Caki2 (cell line): ENCODE results near the gene DHCR7. TPM values are rescaled to one million over a fixed set of nuclear protein-coding genes. Genes with fewer than 3 reads are reported as not detected.

ENCODE experiments used
- DNase-seq: peaks from one replicate; pipeline ENCODE4 v3.0.0-alpha.2; 2015; ENCODE audit warnings: low read depth
- in situ Hi-C: cut with HindIII; loops from 2 replicates; pipeline ENCODE4 v1.10.0; 2016; ENCODE audit warnings: low sequenced_read_pairs, low pct_unique_long_range_greater_than_20kb, mixed read lengths
- total RNA-seq: library from RNA; depleted of rRNA; stranded (reverse); fragments of >200 nt; shearing (Covaris generic); gene quantifications from 2 replicates; pipeline ENCODE4 v1.2.3, GENCODE V29; 2014; ENCODE audit warnings: low replicate concordance

Gene DHCR7
- total RNA-seq, 1 experiment from 2014 or later = 33.1 TPM

- no peak for DNase-seq
- in situ Hi-C loops = no loop called here
Measured at GRCh38 chr11:71462726-71463125, 14.5 kb upstream of the DHCR7 start.

GRCh38 chr11:71461696-71462095 is 13.5 kb upstream of the DHCR7 start:
- DNase-seq = no peak
- in situ Hi-C loops = no loop called here

GRCh38 chr11:71459767-71460320 is 11.7 kb upstream of the DHCR7 start:
- in situ Hi-C loops = no loop called here
- DNase-seq = no peak

GRCh38 chr11:71459076-71459766 is 11.0 kb upstream of the DHCR7 start:
- in situ Hi-C loops = no loop called here
- DNase-seq = no peak

- no peak for DNase-seq
- in situ Hi-C loops = no loop called here
Measured at GRCh38 chr11:71458146-71459070, 10.2 kb upstream of the DHCR7 start.

- no peak for DNase-seq
- in situ Hi-C loops = no loop called here
Measured at GRCh38 chr11:71456831-71457230, 8.6 kb upstream of the DHCR7 start.

GRCh38 chr11:71456294-71456693 is 8.1 kb upstream of the DHCR7 start:
- in situ Hi-C loops = no loop called here
- DNase-seq = no peak

GRCh38 chr11:71454470-71455113 is 6.4 kb upstream of the DHCR7 start:
- in situ Hi-C loops = no loop called here
- no peak for DNase-seq

- DNase-seq = no peak
- in situ Hi-C loops = no loop called here
Measured at GRCh38 chr11:71453918-71454304, 5.7 kb upstream of the DHCR7 start.

- in situ Hi-C loops = no loop called here
Measured at GRCh38 chr11:71453037-71453917, 5.1 kb upstream of the DHCR7 start, which contains the start of gene NADSYN1. TSS of gene NADSYN1 (plus strand) at chr11:71453203. CDS start at chr11:71453297, 94 bp downstream.

GRCh38 chr11:71452199-71453036 is 4.2 kb upstream of the DHCR7 start:
- DNase-seq = no peak
- in situ Hi-C loops = no loop called here

More at GRCh38 chr11:71453037-71453917, 5.1 kb upstream of the DHCR7 start, which contains the start of gene NADSYN1:
- DNase-seq = peak; percentile 80

- peak; percentile 20 for DNase-seq
- in situ Hi-C loops = no loop called here
Measured at GRCh38 chr11:71451596-71452198, 3.5 kb upstream of the DHCR7 start.

- in situ Hi-C loops = no loop called here
- no peak for DNase-seq
Measured at GRCh38 chr11:71450939-71451338, 2.7 kb upstream of the DHCR7 start.

GRCh38 chr11:71450507-71450906 is 2.3 kb upstream of the DHCR7 start:
- DNase-seq = no peak
- in situ Hi-C loops = no loop called here

GRCh38 chr11:71449596-71449995 is 1.4 kb upstream of the DHCR7 start:
- in situ Hi-C loops = no loop called here
- no peak for DNase-seq

- DNase-seq = no peak
- in situ Hi-C loops = no loop called here
Measured at GRCh38 chr11:71447791-71448256, 369 bp downstream of the DHCR7 start.
